Stimulated activated CD8-positive, alpha-beta memory T cell treated with anti-CD3 and anti-CD28 coated beads, Interleukin-7, amount 100 ng/mL, for 48 hours (primary cell): ENCODE measurements around the gene TTN.

Experiments
- DNase-seq, 2 donors: peaks; one replicate each; pipeline ENCODE4 v3.0.0-alpha.2; 2020; ENCODE audit warnings: low read depth in 1 of 2; ENCODE audit errors: extremely low read depth in 1 of 2

The TTN gene

DNA sequence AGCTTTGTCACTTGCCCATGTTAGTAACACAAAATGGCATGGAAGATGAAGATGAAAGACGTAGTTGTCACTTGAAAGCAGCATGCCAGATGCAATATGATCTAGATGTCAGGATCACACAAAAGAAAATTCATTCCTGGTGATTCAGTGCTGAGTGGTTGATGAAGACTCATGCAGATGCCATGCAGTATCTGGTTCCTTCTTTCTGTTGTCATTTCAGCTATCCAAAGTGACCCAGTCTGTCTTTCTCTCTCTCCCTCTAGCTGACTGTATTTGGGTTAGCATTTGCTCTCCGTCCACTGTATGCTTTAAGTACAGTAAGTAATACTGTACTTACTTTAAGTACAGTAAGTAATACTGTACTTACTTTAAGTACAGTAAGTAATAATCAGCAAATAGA lies 50.4 kb downstream of the TTN start:
- DNase-seq, result no peak

GRCh38 chr2:178756343-178756742 lies 50.9 kb downstream of the TTN start:
- DNase-seq, result no peak

GRCh38 chr2:178747767-178748166 lies 59.5 kb downstream of the TTN start:
- no peak for DNase-seq

GRCh38 chr2:178734518-178734917 lies 72.7 kb downstream of the TTN start:
- DNase-seq, result no peak

DNA sequence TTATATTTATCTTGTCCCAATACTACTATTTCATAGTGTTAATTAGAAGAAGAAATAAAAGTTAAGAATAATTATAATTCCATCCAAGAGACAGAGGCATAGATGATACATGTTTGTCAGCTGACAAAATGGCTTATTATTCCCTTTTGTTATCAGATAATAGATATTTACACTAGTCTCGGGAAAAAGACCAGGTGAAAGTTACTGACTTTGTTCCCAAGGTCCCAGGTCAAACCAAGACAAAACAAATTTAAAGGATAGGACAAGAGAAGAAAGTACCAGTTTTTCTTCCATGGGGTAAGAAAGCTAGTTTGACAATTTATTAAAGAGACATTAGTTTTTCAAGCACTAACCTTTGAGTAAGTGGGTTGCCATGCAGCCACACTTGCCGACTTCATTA lies 73.2 kb downstream of the TTN start:
- no peak for DNase-seq

- DNase-seq, result no peak
These were observed 74.3 kb downstream of the TTN start for GRCh38 chr2:178732913-178733312.

DNA sequence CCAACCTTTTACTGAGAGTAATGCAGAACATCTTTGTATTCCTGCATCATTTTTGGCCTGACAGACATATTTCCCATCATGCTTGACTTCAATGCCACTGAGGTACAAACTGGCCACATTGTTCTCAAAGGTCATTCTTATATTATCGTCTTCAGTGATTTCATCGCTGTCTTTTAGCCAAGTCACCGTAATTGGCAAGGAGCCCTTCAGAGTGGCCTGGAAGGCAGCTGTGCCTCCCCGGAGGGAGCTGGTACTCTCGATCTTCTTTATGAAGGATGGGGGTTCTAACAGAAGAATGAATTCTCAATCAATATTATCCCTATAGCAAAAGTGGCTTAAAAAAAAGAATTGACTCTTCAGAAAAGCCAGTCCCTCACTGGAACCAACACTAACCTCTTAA lies 75.9 kb downstream of the TTN start:
- no peak for DNase-seq

DNA sequence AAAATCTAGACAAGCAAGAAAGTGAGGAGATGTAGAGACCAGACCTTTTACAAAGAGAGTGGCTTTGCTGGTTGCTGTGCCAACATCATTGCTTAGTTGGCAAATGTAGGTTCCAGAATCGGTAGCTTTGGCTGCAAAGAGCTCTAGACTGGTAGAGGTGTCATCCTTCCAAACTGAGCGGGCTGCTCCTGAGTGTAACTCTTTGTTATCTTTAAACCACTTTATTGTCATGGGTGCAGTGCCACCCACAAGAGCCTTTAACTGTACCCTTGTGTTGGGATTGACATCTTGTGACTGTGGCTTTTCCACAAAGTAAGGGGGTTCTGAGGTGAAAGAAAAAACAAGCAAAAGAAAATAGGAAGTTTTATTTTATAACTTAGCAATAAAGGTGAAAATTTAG lies 77.2 kb downstream of the TTN start:
- DNase-seq, result no peak

DNA sequence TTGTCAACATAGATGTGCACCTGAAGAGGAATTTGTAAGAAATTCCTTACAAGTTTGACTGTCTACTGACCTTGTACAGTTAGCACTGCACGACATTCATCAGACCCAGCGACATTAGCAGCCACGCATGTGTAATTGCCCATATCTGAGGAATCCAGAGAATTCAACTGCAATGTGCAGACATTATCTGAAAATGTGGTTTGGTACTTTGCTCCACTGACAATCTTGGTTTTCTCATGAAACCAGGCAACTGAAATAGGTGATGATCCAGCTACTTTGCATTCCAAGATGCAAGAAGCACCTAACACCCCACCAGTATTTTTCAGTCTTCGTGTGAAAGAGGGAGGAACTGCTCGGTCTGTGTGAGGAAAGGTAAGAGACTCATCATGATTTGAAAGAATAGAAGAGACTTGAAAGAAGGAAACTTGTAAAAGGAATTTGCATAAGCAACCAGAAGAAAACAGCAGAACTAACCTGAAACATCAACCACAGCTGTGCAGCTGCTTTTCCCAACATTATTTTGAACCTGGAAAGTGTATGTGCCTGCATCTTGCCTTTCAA lies 83.4 kb downstream of the TTN start:
- no peak for DNase-seq

DNA sequence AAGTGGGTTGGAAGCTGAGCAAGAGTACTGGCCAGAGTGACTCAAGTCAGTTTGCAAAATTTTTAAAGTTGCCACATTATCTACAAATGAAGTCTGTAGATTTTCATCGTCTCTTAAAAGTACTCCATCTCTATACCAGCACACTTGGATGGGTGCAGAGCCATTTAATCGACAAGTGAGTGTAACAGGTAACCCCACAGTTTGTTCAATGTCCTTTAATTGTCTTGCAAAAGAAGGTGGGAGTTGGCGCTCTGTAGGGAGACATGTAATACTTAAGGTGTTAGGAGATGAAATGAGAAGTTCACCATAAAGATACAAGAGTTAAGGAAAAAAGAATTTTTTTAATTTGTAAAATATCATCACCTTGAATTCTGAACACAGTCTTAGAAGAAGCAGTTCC lies 84.9 kb downstream of the TTN start:
- no peak for DNase-seq

DNA sequence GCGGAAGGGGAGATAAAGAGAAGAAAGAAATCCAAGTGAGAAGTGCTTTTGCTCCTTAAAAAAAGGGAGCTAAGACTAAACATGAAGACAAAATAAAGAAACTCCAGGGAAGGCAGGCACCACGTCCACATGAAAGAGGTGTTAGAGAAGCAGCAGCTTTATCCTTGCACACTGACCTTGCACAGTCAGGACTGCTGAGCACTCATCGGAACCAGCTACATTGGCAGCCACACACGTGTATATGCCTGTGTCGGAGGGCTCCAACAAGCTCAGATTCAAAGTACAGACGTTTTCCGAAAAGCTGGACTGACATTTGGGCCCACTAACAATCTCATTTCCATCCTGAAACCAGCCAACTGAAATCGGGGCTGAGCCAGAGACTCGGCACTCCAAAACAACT lies 88.2 kb downstream of the TTN start:
- DNase-seq, result no peak

DNA sequence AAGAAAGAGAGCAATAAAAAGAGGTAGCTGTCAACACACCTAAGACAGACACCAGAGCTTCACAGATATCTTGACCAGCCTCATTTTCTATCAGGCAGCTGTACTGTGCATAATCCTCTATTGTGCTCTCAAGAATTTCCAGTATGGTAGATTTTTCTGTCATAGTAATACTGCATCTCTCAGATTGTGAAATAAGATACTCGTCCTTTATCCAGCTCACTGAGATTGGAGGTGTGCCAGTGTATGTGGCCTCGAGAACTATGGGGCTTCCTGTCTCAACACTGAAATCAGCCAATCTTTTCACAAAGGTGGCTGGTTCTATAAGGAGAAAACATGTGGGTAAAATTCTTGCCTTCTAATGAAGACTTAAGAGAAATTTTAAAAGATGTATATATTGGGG lies 88.9 kb downstream of the TTN start:
- no peak for DNase-seq

- no peak for DNase-seq
These were observed 90.8 kb downstream of the TTN start for GRCh38 chr2:178716394-178716793.

DNA sequence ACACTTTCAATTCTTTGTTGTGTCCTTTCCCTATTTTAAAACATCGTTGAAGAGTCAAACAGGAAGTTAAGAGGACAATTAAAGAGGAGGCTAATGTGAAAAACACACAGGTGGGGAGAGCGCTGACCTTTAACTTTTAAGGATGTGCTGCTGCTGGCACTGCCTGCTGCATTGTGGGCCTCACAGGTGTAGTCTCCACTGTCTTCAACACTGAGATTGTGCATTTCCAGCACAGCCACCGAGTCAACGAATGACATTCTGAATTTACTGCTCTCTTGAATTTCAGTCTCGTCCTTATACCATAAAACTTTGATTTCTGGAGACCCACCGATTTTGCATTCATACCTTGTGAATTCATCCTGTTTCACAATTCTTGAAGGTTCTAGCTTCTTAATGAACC lies 91.9 kb downstream of the TTN start:
- DNase-seq, result no peak

- no peak for DNase-seq
These were observed 99.7 kb downstream of the TTN start for GRCh38 chr2:178707476-178707875.

- no peak for DNase-seq
These were observed 102.3 kb downstream of the TTN start for GRCh38 chr2:178704876-178705275.

GRCh38 chr2:178702361-178702760 lies 104.9 kb downstream of the TTN start:
- DNase-seq, result no peak

GRCh38 chr2:178700922-178701342 lies 106.3 kb downstream of the TTN start:
- no peak for DNase-seq

- no peak for DNase-seq
These were observed 107.1 kb downstream of the TTN start for GRCh38 chr2:178700136-178700535.

- DNase-seq, result no peak
These were observed 114.4 kb downstream of the TTN start for GRCh38 chr2:178692845-178693244.

- DNase-seq, result no peak
These were observed 117.4 kb downstream of the TTN start for GRCh38 chr2:178689808-178690207.

DNA sequence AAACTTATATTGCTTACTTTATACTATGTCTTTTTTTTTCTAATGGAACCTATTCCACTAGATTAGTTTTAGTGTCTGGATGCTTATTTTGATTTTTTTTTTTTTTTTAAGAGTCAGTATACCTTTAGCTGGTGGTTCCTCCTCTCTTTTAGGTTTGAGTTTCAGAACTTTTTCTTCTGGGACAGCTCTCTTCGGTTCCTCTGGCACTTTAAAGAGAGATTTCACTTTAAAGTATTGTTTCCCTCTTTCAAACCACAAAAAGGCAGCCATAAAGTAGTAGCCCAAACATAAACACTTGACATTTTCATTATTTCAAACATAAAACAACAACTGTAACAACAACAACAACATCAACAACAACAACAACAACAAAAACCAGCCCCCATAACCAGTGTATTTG lies 123.3 kb downstream of the TTN start:
- DNase-seq, result no peak

DNA sequence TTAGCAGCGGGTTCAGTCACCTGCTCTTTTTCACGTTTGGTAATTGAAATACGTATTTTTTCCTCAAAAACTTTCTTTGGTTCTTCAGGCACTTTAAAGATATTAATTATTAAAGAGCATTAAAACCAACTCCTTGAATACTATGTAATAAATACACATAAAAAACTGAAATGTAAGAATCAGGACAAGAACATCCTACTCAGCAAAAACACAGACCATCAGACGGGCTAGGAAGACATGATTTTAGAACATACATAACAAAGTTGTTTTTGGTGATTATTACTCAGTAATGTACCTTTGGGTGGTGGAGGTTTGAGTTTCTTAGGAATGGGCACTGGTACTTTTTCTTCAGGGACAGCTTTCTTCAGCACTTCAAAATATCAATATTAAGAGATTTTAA lies 126.1 kb downstream of the TTN start:
- DNase-seq, result no peak

- DNase-seq, result no peak
These were observed 127.3 kb downstream of the TTN start for GRCh38 chr2:178679891-178680290.
